Glomerular endothelial cell (primary cell): ENCODE results near the gene PRODH2. TPM values are rescaled to one million over a fixed set of nuclear protein-coding genes. Genes with fewer than 3 reads are reported as not detected.
"Not testable (repeated sequence)": the region's sequence is repeated elsewhere in the genome, so short reads cannot be mapped to it uniquely, and the experiment has no call there.

Experiments used
- DNase-seq: peaks from one replicate; pipeline ENCODE4 v3.0.0-alpha.2; 2011; ENCODE audit warnings: low read depth, low spot score; ENCODE audit errors: extremely low read depth
- total RNA-seq: library from RNA; depleted of rRNA; stranded (reverse); fragments of >200 nt; gene quantifications from 2 replicates; pipeline ENCODE4 v1.2.3, GENCODE V29; 2015

PRODH2 gene
- total RNA-seq, 1 donor from 2014 or later, result not detected

- DNase-seq, result no peak
These were observed 28.9 kb downstream of the PRODH2 start for GRCh38 chr19:35783469-35784434.

- no peak for DNase-seq
These were observed 30.1 kb downstream of the PRODH2 start for GRCh38 chr19:35782589-35782988.

- no peak for DNase-seq
These were observed 31.0 kb downstream of the PRODH2 start for GRCh38 chr19:35781650-35782049.

- no peak for DNase-seq
These were observed 31.9 kb downstream of the PRODH2 start for GRCh38 chr19:35780717-35781116.

GRCh38 chr19:35780058-35780457 is 32.6 kb downstream of the PRODH2 start:
- DNase-seq, result no peak

- DNase-seq, result no peak
These were observed 33.6 kb downstream of the PRODH2 start for GRCh38 chr19:35779033-35779432.

GRCh38 chr19:35777961-35778360 is 34.7 kb downstream of the PRODH2 start:
- DNase-seq, result no peak

- no peak for DNase-seq
These were observed 35.4 kb downstream of the PRODH2 start for GRCh38 chr19:35777086-35777841.

GRCh38 chr19:35776102-35776788 is 36.4 kb downstream of the PRODH2 start:
- DNase-seq, result no peak

- DNase-seq, result peak; percentile 80
These were observed 37.1 kb downstream of the PRODH2 start, which contains the start of gene ARHGAP33 for GRCh38 chr19:35775298-35776101. ARHGAP33 (plus strand) TSS chr19:35775564; CDS start chr19:35775659, 95 bp downstream.

- no peak for DNase-seq
These were observed 37.7 kb downstream of the PRODH2 start for GRCh38 chr19:35775046-35775297.

- no peak for DNase-seq
These were observed 38.2 kb downstream of the PRODH2 start for GRCh38 chr19:35774274-35775045.

- DNase-seq, result no peak
These were observed 39.4 kb downstream of the PRODH2 start for GRCh38 chr19:35773020-35773806.

GRCh38 chr19:35772362-35772761 is 40.3 kb downstream of the PRODH2 start:
- not testable (repeated sequence) for DNase-seq

GRCh38 chr19:35768082-35768421 is 44.6 kb downstream of the PRODH2 start:
- no peak for DNase-seq

GRCh38 chr19:35767288-35768081 is 45.2 kb downstream of the PRODH2 start:
- no peak for DNase-seq

- DNase-seq, result no peak
These were observed 46.0 kb downstream of the PRODH2 start for GRCh38 chr19:35766571-35767104.
